Omental fat pad (tissue), 4 donors: ENCODE measurements around the gene SYT17. TPM values are rescaled to one million over a fixed set of nuclear protein-coding genes. Genes with fewer than 3 reads are reported as not detected.

ENCODE experiments used
- ATAC-seq: fragments of 150-250 bp; one replicate; pipeline ENCODE4 v1.9.1; 2016; ENCODE audit warnings: mild to moderate bottlenecking, moderate library complexity; ENCODE audit not compliant: low FRiP score
- DNase-seq: peaks from one replicate; pipeline ENCODE4 v3.0.0-alpha.2; 2019; ENCODE audit warnings: low spot score
- CTCF ChIP-seq, 3 donors: fragments of 450-650 bp; IDR thresholded peaks; one replicate each; pipeline ENCODE4 v1.5.1; 2016 to 2017; ENCODE audit warnings: antibody characterized with exemption in 3 of 3, mild to moderate bottlenecking in 3 of 3, moderate library complexity in 2 of 3
- total RNA-seq, 4 donors: library from RNA; depleted of rRNA; stranded (reverse); fragments of >200 nt; gene quantifications; one replicate each; pipeline ENCODE4 v1.1.0, GENCODE V29; 2016

Gene SYT17
- total RNA-seq, 4 donors from 2014 or later: 3.0 to 15.9 (median 7.1) TPM

GRCh38 chr16:19242186-19242585, 74.1 kb downstream of the SYT17 start:
- DNase-seq: no peak
- no peak for ATAC-seq

GRCh38 chr16:19242987-19243575, 75.0 kb downstream of the SYT17 start:
- no peak for TF ChIP-seq CTCF (IDR thresholded peaks at IDR 0.05)
- no peak for DNase-seq
- no peak for ATAC-seq

More at GRCh38 chr16:19242186-19242585, 74.1 kb downstream of the SYT17 start:
- TF ChIP-seq CTCF (IDR thresholded peaks at IDR 0.05): no peak

- ATAC-seq (no peak), DNase-seq (no peak)
- TF ChIP-seq CTCF (IDR thresholded peaks at IDR 0.05): no peak
Observed at GRCh38 chr16:19245326-19245925, 77.4 kb downstream of the SYT17 start.

GRCh38 chr16:19252904-19253303, 84.9 kb downstream of the SYT17 start:
- TF ChIP-seq CTCF (IDR thresholded peaks at IDR 0.05): no peak
- ATAC-seq (no peak), DNase-seq (no peak)

- ATAC-seq (no peak), DNase-seq (no peak)
- no peak for TF ChIP-seq CTCF (IDR thresholded peaks at IDR 0.05)
Observed at GRCh38 chr16:19254611-19255010, 86.6 kb downstream of the SYT17 start.

- ATAC-seq (no peak), DNase-seq (no peak)
- TF ChIP-seq CTCF (IDR thresholded peaks at IDR 0.05): no peak
Observed at GRCh38 chr16:19264123-19264673, 96.2 kb downstream of the SYT17 start.
